ENCODE results near the gene GAB1. TPM values are rescaled to one million over a fixed set of nuclear protein-coding genes. Genes with fewer than 3 reads are reported as not detected.

The GAB1 gene
- total RNA-seq, 1 experiment from 2014 or later, result 15.3 TPM

- Histone ChIP-seq H3K14ac (ENCODE audit: insufficient read depth, low read length) (no peak overlapping the region), H3K27me3 (ENCODE audit: insufficient read depth, low read length) (no peaks in the 10 kb centered on the region), H2BK20ac (ENCODE audit: low read depth, low read length, poor library complexity, severe bottlenecking) (no peak overlapping the region), H3K18ac (ENCODE audit: insufficient read length, low read depth, low read length) (no peak overlapping the region), H3K4me2 (ENCODE audit: insufficient read depth, insufficient read length, low read length) (no peak overlapping the region), H4K20me1 (ENCODE audit: control insufficient read depth, insufficient read depth, insufficient read length) (no peaks in the 10 kb centered on the region), H3T11ph (ENCODE audit: low read length) (no peak overlapping the region), H2BK12ac (ENCODE audit: insufficient read length, low read depth, low read length) (no peak overlapping the region), H3K79me1 (ENCODE audit: insufficient read depth, low read depth, low read length, poor library complexity, severe bottlenecking) (no peaks in the 10 kb centered on the region), H3K9me3 (ENCODE audit: control insufficient read depth, low read depth, low read length) (no peaks in the 10 kb centered on the region), H2BK120ac (ENCODE audit: low read depth, low read length, poor library complexity, severe bottlenecking) (no peak overlapping the region), H3K4ac (ENCODE audit: low read depth, low read length) (no peak overlapping the region), H3K23me2 (ENCODE audit: insufficient read length, low read depth, low read length, poor library complexity, severe bottlenecking) (no peaks in the 10 kb centered on the region), H2BK15ac (ENCODE audit: low read depth, low read length) (no peak overlapping the region), H3K4me1 (ENCODE audit: insufficient read depth, low read length) (no peaks in the 10 kb centered on the region), H3K9ac (ENCODE audit: extremely low read depth, insufficient read length, low read length) (no peak overlapping the region), H3K23ac (ENCODE audit: insufficient read length, low read depth, low read length) (no peak overlapping the region), H4K91ac (ENCODE audit: insufficient read length, low read depth, low read length) (no peak overlapping the region), H3K79me2 (ENCODE audit: insufficient read depth, low read length) (no peaks in the 10 kb centered on the region), H3K56ac (ENCODE audit: insufficient read length, low read depth, low read length) (no peak overlapping the region), H2AFZ (ENCODE audit: low read length) (no peak overlapping the region), H2BK5ac (ENCODE audit: insufficient read length, low read length) (no peak overlapping the region), H2AK5ac (ENCODE audit: insufficient read length, low read length) (no peak overlapping the region), H4K5ac (ENCODE audit: insufficient read length, low read depth, low read length) (no peak overlapping the region), H4K8ac (replicated peaks; ENCODE audit: insufficient read length, low read depth, low read length) (no peak overlapping the region), H3K27ac (ENCODE audit: insufficient read length, low read depth, low read length) (no peak overlapping the region)
- Mint-ChIP-seq H3K36me3 (ENCODE audit: insufficient read depth in 1 of 3, low read depth in 3 of 3) (no peaks in the 10 kb centered on the region), H3K4me3 (no peak overlapping the region), H3K27me3 (ENCODE audit: low read depth) (no peaks in the 10 kb centered on the region; the same call in 1 of the 2 replicates), H3K4me1 (no peaks in the 10 kb centered on the region), H3K27ac (no peak overlapping the region), H3K9me3 (no peaks in the 10 kb centered on the region)
- no peak for DNase-seq
- TF ChIP-seq CTCF (conservative IDR thresholded peaks at IDR 0.05), result no peak
Observed at GRCh38 chr4:143313996-143314395, 22.7 kb upstream of the GAB1 start.
